Measurements from ENCODE around the gene EPHB2. TPM values are rescaled to one million over a fixed set of nuclear protein-coding genes. Genes with fewer than 3 reads are reported as not detected.

EPHB2 gene
- total RNA-seq, 2 experiments from 2014 or later, result 0.59 TPM; not detected in 1

GRCh38 chr1:22969304-22969709 is 258.7 kb downstream of the EPHB2 start:
- Histone ChIP-seq H3K4me3 (ENCODE audit: low read depth, low read length, poor library complexity, severe bottlenecking) (no peak overlapping the region), H3K4me1 (ENCODE audit: insufficient read depth, low read length, poor library complexity, severe bottlenecking) (no peaks in the 10 kb centered on the region), H3K9me3 (ENCODE audit: low read length) (no peaks in the 10 kb centered on the region), H2AFZ (ENCODE audit: low read length) (no peak overlapping the region), H3K36me3 (ENCODE audit: insufficient read depth, low read length) (no peaks in the 10 kb centered on the region), H4K20me1 (ENCODE audit: insufficient read depth, low read length) (no peaks in the 10 kb centered on the region), H3K79me2 (ENCODE audit: insufficient read depth, low read depth, low read length) (no peaks in the 10 kb centered on the region), H3K27ac (ENCODE audit: low read depth, low read length, poor library complexity, severe bottlenecking) (no peak overlapping the region), H3K4me2 (ENCODE audit: low read length) (no peak overlapping the region), H3K9me2 (ENCODE audit: insufficient read depth, low read length) (no peaks in the 10 kb centered on the region)
- ChIA-PET CTCF (ENCODE audit: unreplicated experiment) (no interaction called here), POLR2A (no interaction called here)
- intact Hi-C loops (cut with micrococcal nuclease; ENCODE audit: unreplicated experiment), result no loop called here
- DNase-seq (ENCODE audit: low spot score), result no peak
- TF ChIP-seq CTCF (conservative IDR thresholded peaks at IDR 0.05; ENCODE audit: low read length) (no peak), EZH2phosphoT487 (IDR thresholded peaks at IDR 0.05; ENCODE audit: borderline replicate concordance, low read depth, low read length) (no peak)
- no TSS peak for BruUV-seq (replicated peaks)

GRCh38 chr1:22970096-22970495 is 259.5 kb downstream of the EPHB2 start:
- Histone ChIP-seq H3K36me3 (ENCODE audit: insufficient read depth, low read length) (no peaks in the 10 kb centered on the region), H3K9me2 (ENCODE audit: insufficient read depth, low read length) (no peaks in the 10 kb centered on the region), H3K27ac (ENCODE audit: low read depth, low read length, poor library complexity, severe bottlenecking) (no peak overlapping the region), H3K4me1 (ENCODE audit: insufficient read depth, low read length, poor library complexity, severe bottlenecking) (no peaks in the 10 kb centered on the region), H2AFZ (ENCODE audit: low read length) (no peak overlapping the region), H4K20me1 (ENCODE audit: insufficient read depth, low read length) (no peaks in the 10 kb centered on the region), H3K4me3 (ENCODE audit: low read depth, low read length, poor library complexity, severe bottlenecking) (no peak overlapping the region), H3K79me2 (ENCODE audit: insufficient read depth, low read depth, low read length) (no peaks in the 10 kb centered on the region), H3K4me2 (ENCODE audit: low read length) (no peak overlapping the region), H3K9me3 (ENCODE audit: low read length) (no peaks in the 10 kb centered on the region)
- ChIA-PET POLR2A (no interaction called here), CTCF (ENCODE audit: unreplicated experiment) (interaction anchor here (0.5 kb wide), 1 partner anchor 308 kb away, joined by 3 read pairs; no protein-coding TSS in a partner anchor)
- DNase-seq (ENCODE audit: low spot score), result no peak
- TF ChIP-seq EZH2phosphoT487 (IDR thresholded peaks at IDR 0.05; ENCODE audit: borderline replicate concordance, low read depth, low read length) (no peak), CTCF (conservative IDR thresholded peaks at IDR 0.05; ENCODE audit: low read length) (no peak)
- no TSS peak for BruUV-seq (replicated peaks)
- intact Hi-C loops (cut with micrococcal nuclease; ENCODE audit: unreplicated experiment), result no loop called here

Small RNA genes lying within 50 kb of the gene (microRNA-seq; reads per million reads assigned to microRNA genes)
- gene MIR4253 (ENCODE audit: borderline replicate concordance), result not detected
- 3.0 reads per million for gene MIR4684 (ENCODE audit: borderline replicate concordance)

Small RNA genes lying within 50 kb of the gene (small RNA-seq; reads per million reads assigned to genes)
- gene MIR4253, result not detected
- not detected for gene MIR4684

Other genes starting within 250 kb of the EPHB2 start
- not detected in 2 replicates for gene EPHA8, start 147.3 kb upstream of the EPHB2 start, total RNA-seq (2014; rRNA removed; shearing (Covaris generic))
- not detected in 2 replicates for gene EPHA8, start 147.3 kb upstream of the EPHB2 start, total RNA-seq (2022)
- not detected in 2 replicates for gene C1QA, start 74.2 kb upstream of the EPHB2 start, total RNA-seq (2014; rRNA removed; shearing (Covaris generic))
- not detected in 2 replicates for gene C1QA, start 74.2 kb upstream of the EPHB2 start, total RNA-seq (2022)
- not detected in 2 replicates for gene C1QC, start 67.2 kb upstream of the EPHB2 start, total RNA-seq (2014; rRNA removed; shearing (Covaris generic))
- gene C1QC, start 67.2 kb upstream of the EPHB2 start, total RNA-seq (2022), result not detected in 2 replicates
- gene C1QB, start 57.6 kb upstream of the EPHB2 start, total RNA-seq (2014; rRNA removed; shearing (Covaris generic)), result not detected in 2 replicates
- not detected in 2 replicates for gene C1QB, start 57.6 kb upstream of the EPHB2 start, total RNA-seq (2022)